ENCODE data around the gene HS3ST6.
"Not testable (repeated sequence)": the region's sequence is repeated elsewhere in the genome, so short reads cannot be mapped to it uniquely, and the experiment has no call there.

Gene HS3ST6

DNA sequence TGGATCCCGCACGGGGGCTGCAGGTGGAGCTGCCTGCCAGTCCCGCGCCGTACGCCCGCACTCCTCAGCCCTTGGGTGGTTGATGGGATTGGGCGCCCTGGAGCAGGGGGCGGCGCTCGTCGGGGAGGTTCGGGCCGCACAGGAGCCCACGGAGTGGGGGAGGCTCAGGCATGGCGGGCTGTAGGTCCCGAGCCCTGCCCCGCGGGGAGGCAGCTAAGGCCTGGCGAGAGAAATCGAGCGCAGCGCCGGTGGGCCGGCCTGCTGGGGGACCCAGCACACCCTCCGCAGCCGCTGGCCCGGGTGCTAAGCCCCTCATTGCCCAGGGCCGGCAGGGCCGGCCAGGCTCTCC lies 39.9 kb upstream of the HS3ST6 start:
- H3K9me3 ChIP-seq; H3K4me3 ChIP-seq; H3K27me3 ChIP-seq (ENCODE audit: low read depth); in situ Hi-C loops (cut with MboI; ENCODE audit: low sequenced_read_pairs); DNase-seq (ENCODE audit: low spot score in 2 of 2): not testable (repeated sequence)
- Histone ChIP-seq H3K36me3 (replicated peaks) (peaks cover 25% of the 10 kb centered on the region), H3K4me1 (peaks cover 29% of the 10 kb centered on the region)

- H3K36me3 ChIP-seq (replicated peaks): peaks cover 20% of the 10 kb centered on the region
- in situ Hi-C loops (cut with MboI; ENCODE audit: low sequenced_read_pairs); H3K4me3 ChIP-seq; H3K9me3 ChIP-seq; H3K27me3 ChIP-seq (ENCODE audit: low read depth); DNase-seq (ENCODE audit: low spot score in 2 of 2): not testable (repeated sequence)
- H3K4me1 ChIP-seq: peaks cover 27% of the 10 kb centered on the region
These were observed 39.4 kb upstream of the HS3ST6 start for GRCh38 chr16:1957434-1958142.

GRCh38 chr16:1953734-1954133 lies 35.5 kb upstream of the HS3ST6 start:
- Histone ChIP-seq H3K4me3 (no peak overlapping the region), H3K27me3 (ENCODE audit: low read depth) (no peaks in the 10 kb centered on the region), H3K9me3 (no peaks in the 10 kb centered on the region), H3K4me1 (peaks cover 3% of the 10 kb centered on the region; the same call in 1 of the 2 replicates), H3K36me3 (replicated peaks) (no peaks in the 10 kb centered on the region)
- no peak for DNase-seq (ENCODE audit: low spot score in 2 of 2)
- in situ Hi-C loops (cut with MboI; ENCODE audit: low sequenced_read_pairs): no loop called here

GRCh38 chr16:1950559-1950958 lies 32.3 kb upstream of the HS3ST6 start:
- peaks cover 3% of the 10 kb centered on the region; the same call in 1 of the 2 replicates for H3K4me1 ChIP-seq
- no peak for DNase-seq (ENCODE audit: low spot score in 2 of 2)
- H3K27me3 ChIP-seq (ENCODE audit: low read depth): no peaks in the 10 kb centered on the region
- no peak overlapping the region for H3K4me3 ChIP-seq
- no peaks in the 10 kb centered on the region for H3K9me3 ChIP-seq
- no peaks in the 10 kb centered on the region for H3K36me3 ChIP-seq (replicated peaks)
- in situ Hi-C loops (cut with MboI; ENCODE audit: low sequenced_read_pairs): no loop called here

DNA sequence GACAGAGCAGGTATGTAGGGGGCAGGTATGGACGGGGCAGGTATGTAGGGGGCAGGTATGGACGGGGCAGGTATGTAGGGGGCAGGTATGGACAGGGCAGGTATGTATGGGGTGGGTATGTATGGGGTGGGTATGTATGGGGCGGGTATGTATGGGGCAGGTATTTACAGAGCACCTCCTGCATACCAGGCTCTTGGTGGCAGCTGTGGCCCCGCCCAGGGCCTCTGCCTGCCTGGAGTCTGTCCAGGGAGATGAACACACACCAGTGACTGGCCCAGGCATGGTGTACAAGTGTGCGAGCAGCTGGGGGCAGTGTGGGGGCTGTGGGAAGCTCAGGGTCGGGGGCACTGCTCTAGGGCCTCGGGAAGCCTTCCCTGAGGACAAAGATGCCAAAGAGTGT lies 31.8 kb upstream of the HS3ST6 start:
- no peaks in the 10 kb centered on the region for H3K9me3 ChIP-seq
- peaks cover 3% of the 10 kb centered on the region; the same call in 1 of the 2 replicates for H3K4me1 ChIP-seq
- no peak for DNase-seq (ENCODE audit: low spot score in 2 of 2)
- in situ Hi-C loops (cut with MboI; ENCODE audit: low sequenced_read_pairs): no loop called here
- H3K27me3 ChIP-seq (ENCODE audit: low read depth): no peaks in the 10 kb centered on the region
- H3K4me3 ChIP-seq: no peak overlapping the region
- H3K36me3 ChIP-seq (replicated peaks): no peaks in the 10 kb centered on the region

DNA sequence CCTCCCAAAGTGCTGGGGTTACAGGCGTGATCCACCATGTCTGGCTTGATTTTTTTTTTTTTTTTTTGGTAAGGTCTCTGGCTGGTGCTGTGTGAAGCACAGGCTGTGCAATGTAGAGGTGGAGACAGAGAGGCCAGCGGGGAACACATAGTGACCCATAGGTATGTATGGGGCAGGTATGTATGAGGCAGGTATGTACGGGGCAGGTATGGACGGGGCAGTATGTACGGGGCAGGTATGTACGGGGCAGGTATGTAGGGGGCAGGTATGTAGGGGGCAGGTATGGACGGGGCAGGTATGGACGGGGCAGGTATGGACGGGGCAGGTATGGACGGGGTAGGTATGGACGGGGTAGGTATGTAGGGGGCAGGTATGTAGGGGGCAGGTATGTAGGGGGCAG lies 31.3 kb upstream of the HS3ST6 start:
- Histone ChIP-seq H3K4me3 (no peak overlapping the region), H3K36me3 (replicated peaks) (no peaks in the 10 kb centered on the region), H3K27me3 (ENCODE audit: low read depth) (no peaks in the 10 kb centered on the region), H3K9me3 (no peaks in the 10 kb centered on the region), H3K4me1 (peaks cover 3% of the 10 kb centered on the region; the same call in 1 of the 2 replicates)
- in situ Hi-C loops (cut with MboI; ENCODE audit: low sequenced_read_pairs): no loop called here
- no peak for DNase-seq (ENCODE audit: low spot score in 2 of 2)

DNA sequence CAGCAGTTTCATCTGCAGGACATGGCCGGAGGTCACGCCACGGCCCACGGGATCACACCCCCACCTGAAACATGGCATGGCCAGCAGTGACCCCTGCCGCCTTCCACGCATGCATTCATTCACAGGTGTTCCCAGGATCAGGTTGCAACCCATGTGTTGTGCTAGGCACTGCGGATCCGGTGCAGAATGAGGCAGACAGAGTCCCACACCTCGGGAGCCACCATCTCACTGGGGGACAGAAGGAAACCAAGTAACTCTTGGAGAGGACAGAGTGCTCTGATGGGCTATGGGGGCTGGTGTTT lies 29.1 kb upstream of the HS3ST6 start:
- peaks cover 8% of the 10 kb centered on the region for H3K4me1 ChIP-seq
- no peaks in the 10 kb centered on the region for H3K9me3 ChIP-seq
- DNase-seq (ENCODE audit: low spot score in 2 of 2): no peak
- H3K27me3 ChIP-seq (ENCODE audit: low read depth): no peaks in the 10 kb centered on the region
- in situ Hi-C loops (cut with MboI; ENCODE audit: low sequenced_read_pairs): no loop called here
- no peaks in the 10 kb centered on the region for H3K36me3 ChIP-seq (replicated peaks)
- H3K4me3 ChIP-seq: no peak overlapping the region

- H3K27me3 ChIP-seq (ENCODE audit: low read depth): no peaks in the 10 kb centered on the region
- H3K36me3 ChIP-seq (replicated peaks): no peaks in the 10 kb centered on the region
- in situ Hi-C loops (cut with MboI; ENCODE audit: low sequenced_read_pairs): no loop called here
- H3K4me1 ChIP-seq: peaks cover 8% of the 10 kb centered on the region
- no peak overlapping the region for H3K4me3 ChIP-seq
- no peak for DNase-seq (ENCODE audit: low spot score in 2 of 2)
- H3K9me3 ChIP-seq: no peaks in the 10 kb centered on the region
These were observed 28.5 kb upstream of the HS3ST6 start for GRCh38 chr16:1946495-1947368.

- in situ Hi-C loops (cut with MboI; ENCODE audit: low sequenced_read_pairs): no loop called here
- Histone ChIP-seq H3K36me3 (replicated peaks) (peaks cover under 1% of the 10 kb centered on the region; the same call in 1 of the 2 replicates), H3K4me3 (no peak overlapping the region), H3K9me3 (no peaks in the 10 kb centered on the region), H3K4me1 (peaks cover 8% of the 10 kb centered on the region), H3K27me3 (ENCODE audit: low read depth) (no peaks in the 10 kb centered on the region)
- no peak for DNase-seq (ENCODE audit: low spot score in 2 of 2)
These were observed 27.6 kb upstream of the HS3ST6 start for GRCh38 chr16:1945559-1946391.

GRCh38 chr16:1944612-1945199 lies 26.5 kb upstream of the HS3ST6 start:
- no peak for DNase-seq (ENCODE audit: low spot score in 2 of 2)

DNA sequence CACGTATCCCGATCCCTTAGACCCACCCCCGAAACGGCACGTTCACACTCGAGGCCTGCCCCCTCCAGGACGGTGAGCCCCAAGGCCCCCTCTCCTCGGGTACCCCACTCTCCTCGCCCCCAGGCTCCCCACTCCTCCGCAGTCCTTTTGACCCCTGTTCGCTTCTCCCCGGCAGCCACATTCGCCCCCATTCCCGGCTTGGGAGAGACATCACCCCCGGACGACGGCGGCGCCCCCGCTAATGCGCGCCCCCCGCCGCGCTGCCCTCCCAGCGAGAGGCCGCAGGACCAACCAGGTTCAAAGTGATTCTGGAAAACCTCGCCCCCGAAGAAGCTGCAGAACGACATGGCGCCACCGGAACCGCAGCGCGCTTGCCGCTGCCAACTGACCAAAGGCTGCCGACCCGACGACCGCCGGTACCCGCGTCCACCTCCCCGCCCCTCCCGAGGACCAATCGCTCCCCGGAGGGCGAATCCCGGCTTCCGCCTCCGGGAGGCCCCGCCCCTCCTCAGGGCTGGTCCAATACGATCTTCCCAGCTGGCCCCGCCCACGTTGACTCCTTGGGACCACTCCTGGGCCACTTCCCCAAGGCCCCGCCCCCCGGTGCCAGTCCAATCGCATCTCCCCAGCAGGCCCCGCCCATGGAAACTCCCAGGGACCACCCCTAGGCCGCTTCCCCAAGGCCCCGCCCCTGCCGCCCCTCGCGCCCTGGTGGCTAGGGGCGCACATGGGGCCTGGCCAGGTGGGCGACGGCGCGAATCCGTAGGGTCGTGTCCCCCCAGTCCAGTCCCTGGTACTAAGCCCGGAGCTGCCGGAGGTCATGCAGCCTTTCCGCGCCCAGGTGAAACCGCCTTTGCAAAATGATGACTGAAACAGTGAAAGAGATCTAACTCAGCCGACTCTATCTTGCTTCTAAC lies 24.9 kb upstream of the HS3ST6 start, which contains the start of gene MSRB1:
TSS of gene MSRB1 (minus strand) at position 390 of the 917 bp plus-strand sequence. CDS start at position 347, 43 bp downstream.
- in situ Hi-C loops (cut with MboI; ENCODE audit: low sequenced_read_pairs): no loop called here
- peak; percentile 98 to 100 for DNase-seq (ENCODE audit: low spot score in 2 of 2)

More at GRCh38 chr16:1944612-1945199, 26.5 kb upstream of the HS3ST6 start:
- H3K4me1 ChIP-seq: peaks cover 8% of the 10 kb centered on the region
- H3K36me3 ChIP-seq (replicated peaks): peaks cover 7% of the 10 kb centered on the region; the same call in 1 of the 2 replicates
- in situ Hi-C loops (cut with MboI; ENCODE audit: low sequenced_read_pairs): no loop called here
- no peaks in the 10 kb centered on the region for H3K9me3 ChIP-seq
- H3K4me3 ChIP-seq: no peak overlapping the region
- no peaks in the 10 kb centered on the region for H3K27me3 ChIP-seq (ENCODE audit: low read depth)

GRCh38 chr16:1942047-1942809 lies 24.0 kb upstream of the HS3ST6 start:
- Histone ChIP-seq H3K27me3 (ENCODE audit: low read depth) (no peaks in the 10 kb centered on the region), H3K4me1 (peaks cover 8% of the 10 kb centered on the region), H3K36me3 (replicated peaks) (peaks cover 19% of the 10 kb centered on the region), H3K4me3 (peak overlapping the region; percentile 92), H3K9me3 (no peaks in the 10 kb centered on the region)
- in situ Hi-C loops (cut with MboI; ENCODE audit: low sequenced_read_pairs): no loop called here
- DNase-seq (ENCODE audit: low spot score in 2 of 2): no peak

More for the DNA sequence above, 24.9 kb upstream of the HS3ST6 start, which contains the start of gene MSRB1:
- no peaks in the 10 kb centered on the region for H3K27me3 ChIP-seq (ENCODE audit: low read depth)
- peak within 1 kb of the TSS; percentile 92 for H3K4me3 ChIP-seq
- peaks cover 8% of the 10 kb centered on the region for H3K4me1 ChIP-seq
- H3K36me3 ChIP-seq (replicated peaks): peaks cover 19% of the 10 kb centered on the region
- H3K9me3 ChIP-seq: no peaks in the 10 kb centered on the region
